GM12875 (cell line): ENCODE results near the gene EPB41L5.
A peak's percentile ranks its signal among the peaks of the same experiment; 100 is the strongest.

ENCODE experiments used
- H3K4me3 ChIP-seq: one replicate; pipeline ENCODE4 v1.5.1; 2011; ENCODE audit warnings: low read depth, low read length, control low read depth
- TF ChIP-seq, protein P1 (sequence below): IDR thresholded peaks from 2 replicates; pipeline ENCODE4 v1.5.1; 2011; ENCODE audit warnings: low read depth, mild to moderate bottlenecking, control low read depth, inconsistent platforms, low read length, moderate library complexity, borderline replicate concordance; ENCODE audit not compliant: insufficient read depth

Gene EPB41L5

DNA sequence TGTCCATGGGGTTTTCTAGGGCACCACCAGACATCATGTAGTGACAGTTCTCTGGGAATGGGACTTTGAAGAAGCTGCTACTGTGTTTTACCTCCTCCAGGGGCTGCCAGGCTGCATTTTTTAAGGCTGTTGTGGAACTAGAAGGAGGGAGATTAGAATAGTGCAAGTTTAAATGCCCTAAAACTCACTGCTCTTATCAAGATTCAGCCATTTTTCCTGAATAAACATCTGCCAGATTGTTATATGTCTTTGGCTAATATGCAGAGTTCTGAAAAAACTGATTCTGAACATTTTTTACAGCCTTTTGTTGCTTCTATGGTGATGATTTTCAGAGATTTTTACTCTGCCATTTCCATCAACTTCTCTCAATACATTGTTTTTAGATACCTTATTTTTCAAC lies 8.6 kb upstream of the EPB41L5 start:
- TF ChIP-seq, protein P1, sequence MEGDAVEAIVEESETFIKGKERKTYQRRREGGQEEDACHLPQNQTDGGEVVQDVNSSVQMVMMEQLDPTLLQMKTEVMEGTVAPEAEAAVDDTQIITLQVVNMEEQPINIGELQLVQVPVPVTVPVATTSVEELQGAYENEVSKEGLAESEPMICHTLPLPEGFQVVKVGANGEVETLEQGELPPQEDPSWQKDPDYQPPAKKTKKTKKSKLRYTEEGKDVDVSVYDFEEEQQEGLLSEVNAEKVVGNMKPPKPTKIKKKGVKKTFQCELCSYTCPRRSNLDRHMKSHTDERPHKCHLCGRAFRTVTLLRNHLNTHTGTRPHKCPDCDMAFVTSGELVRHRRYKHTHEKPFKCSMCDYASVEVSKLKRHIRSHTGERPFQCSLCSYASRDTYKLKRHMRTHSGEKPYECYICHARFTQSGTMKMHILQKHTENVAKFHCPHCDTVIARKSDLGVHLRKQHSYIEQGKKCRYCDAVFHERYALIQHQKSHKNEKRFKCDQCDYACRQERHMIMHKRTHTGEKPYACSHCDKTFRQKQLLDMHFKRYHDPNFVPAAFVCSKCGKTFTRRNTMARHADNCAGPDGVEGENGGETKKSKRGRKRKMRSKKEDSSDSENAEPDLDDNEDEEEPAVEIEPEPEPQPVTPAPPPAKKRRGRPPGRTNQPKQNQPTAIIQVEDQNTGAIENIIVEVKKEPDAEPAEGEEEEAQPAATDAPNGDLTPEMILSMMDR: no peak
- no peak overlapping the region for H3K4me3 ChIP-seq

DNA sequence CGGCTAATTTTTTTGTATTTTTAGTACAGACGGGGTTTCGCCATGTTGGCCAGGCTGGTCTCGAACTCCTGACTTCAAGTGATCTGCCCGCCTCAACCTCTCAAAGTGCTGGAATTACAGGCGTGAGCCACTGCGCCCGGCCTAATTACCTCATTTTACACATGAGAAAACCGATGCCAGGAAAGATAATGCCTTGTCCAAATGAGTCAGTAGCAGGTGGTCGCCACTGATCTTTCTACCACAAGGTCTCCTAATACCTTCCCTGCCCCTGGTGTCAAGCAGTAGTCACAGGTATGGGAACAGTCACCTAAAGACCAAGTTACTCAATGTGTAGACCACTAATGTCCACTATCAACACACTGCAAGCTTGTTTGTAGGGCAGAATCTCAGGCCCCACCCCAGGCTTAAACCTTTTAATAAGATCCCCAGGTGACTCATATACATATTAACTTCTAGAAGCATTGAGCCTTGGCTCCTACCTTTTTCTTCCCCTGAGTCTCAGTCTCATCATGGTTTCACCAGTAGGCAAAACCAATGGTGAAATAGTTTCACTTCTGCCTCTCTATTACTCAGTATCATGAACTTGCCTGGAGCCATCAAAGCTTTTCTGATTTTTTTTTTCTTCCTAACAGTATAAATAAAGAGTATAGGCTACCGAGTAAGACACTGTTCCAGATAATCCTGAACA lies 6.9 kb upstream of the EPB41L5 start:
- TF ChIP-seq, protein P1: no peak
- H3K4me3 ChIP-seq: no peak overlapping the region

DNA sequence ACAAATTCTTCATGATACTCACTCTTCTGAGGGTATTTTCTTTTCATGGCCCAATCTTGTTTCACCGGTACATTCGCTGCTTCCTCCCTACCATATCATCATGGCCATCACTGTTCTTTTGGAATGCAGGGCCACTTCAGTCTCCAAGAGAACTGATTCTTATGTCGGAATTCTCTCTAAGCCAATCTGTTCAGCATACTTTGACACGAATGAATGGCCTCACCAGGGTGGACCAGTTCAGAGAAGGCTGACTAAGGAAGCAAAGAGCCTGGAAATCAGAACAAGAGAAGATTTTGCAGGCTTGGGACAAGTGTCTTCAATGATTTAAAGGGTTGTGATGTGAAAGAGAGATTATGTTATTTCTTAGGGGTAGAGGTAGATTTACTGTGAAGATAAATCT lies 5.0 kb upstream of the EPB41L5 start:
- TF ChIP-seq, protein P1: no peak
- H3K4me3 ChIP-seq: no peak overlapping the region

DNA sequence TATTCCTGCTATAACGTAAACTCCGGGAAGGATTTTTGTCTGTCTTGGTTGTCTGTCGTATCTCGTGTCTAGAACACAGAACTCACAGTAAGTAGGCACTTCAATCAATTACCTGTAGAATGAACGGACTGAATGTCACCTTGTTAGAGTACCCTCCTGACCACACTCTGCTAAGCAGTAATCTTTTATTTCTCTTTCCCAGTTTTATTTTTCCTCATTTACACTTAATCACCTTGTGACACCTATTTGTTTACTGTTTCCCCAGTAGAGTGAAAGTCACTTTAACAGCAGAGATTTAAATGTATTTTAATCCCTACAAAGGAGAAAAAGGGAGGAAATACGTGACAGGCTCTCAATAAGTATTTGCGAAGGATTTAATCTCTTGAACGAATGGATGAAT lies 514 bp upstream of the EPB41L5 start:
- H3K4me3 ChIP-seq: peak overlapping the region; percentile 67
- TF ChIP-seq, protein P1: no peak

DNA sequence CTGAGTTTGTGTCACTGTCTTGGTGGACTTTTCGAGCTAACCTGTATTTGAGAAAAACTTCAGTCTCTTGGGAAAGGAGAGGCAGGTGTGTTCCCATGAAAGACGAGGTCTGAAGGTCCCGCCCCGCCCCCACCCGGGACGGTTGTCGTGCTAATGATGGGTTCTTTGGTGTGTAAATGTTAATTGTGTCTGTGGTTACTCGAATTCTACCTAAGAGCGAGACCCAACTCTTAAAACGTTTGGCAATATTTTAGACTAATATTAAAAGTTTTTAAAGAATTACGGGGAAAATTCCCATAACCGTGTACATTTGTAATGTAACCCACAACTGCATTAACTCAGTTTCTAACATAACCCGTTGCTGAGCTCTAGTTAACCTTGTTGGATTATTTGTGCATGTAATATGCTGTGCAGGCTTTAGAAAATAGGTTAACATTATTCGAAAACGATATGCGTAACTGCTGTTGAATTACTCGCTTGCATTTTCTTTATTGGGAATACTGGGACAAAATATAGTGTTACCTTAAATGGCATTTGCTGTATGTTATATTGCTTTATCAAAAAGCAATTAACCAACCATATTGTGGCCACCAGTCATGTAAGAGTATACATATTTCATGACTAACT lies 833 bp downstream of the EPB41L5 start:
- peak overlapping the region; percentile 67 for H3K4me3 ChIP-seq
- TF ChIP-seq, protein P1: no peak

DNA sequence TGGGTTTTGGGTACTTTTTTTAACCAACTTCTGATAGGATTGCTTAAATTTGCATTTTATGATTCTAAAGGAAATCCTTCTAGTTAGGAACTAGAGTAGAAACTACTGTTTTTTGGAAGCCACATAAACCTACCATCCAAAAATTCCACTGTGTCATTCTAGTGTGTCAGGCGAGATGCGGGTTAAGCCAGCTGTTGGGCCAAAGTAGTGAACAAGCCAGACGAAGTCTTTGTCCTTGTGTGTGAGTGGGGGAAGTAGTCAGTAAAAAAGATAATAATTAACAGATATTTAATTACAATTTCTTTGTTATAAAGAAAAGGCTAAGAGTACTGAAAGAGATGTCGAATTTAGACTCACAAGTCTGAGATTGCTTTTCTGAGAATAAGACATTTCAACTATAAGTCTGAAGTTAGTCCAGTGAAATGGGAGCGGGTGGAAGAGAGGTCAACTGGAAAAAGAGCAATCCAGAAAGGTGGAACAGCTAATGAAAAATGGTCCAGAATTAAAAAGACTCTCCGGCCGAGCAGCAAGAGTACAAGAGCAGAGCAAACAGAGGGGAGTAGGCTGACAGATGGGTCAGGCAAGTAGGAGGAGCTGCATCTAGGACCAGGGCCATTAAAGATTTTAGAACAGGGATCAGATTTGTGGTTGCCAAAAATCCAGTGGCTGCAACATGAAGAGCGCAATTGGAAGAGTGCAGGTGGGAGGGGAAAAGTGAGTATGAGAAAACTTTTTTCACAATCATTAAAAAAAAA lies 1.5 kb downstream of the EPB41L5 start:
- no peak overlapping the region for H3K4me3 ChIP-seq
- TF ChIP-seq, protein P1: no peak

DNA sequence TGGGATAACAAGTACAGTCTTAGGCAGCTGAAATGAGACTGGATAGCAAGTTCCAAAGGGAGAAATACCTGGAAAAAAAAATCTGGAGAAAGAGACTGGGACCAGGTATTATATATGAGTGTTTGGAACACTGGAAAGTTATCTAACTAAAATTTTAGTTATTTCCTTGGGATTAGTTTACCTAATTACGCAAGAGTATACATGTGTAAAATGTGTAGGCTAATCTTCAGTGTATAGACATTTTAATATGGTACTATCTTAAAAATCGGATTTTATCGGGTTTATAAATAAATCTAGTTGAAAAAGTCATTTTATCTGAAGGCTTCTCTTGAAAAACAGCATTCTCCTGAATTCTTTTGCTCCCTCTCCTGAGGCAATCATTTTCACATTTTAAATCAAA lies 3.9 kb downstream of the EPB41L5 start:
- H3K4me3 ChIP-seq: no peak overlapping the region
- TF ChIP-seq, protein P1: no peak
